ENCODE data around the gene CHML. TPM values are rescaled to one million over a fixed set of nuclear protein-coding genes. Genes with fewer than 3 reads are reported as not detected.

CHML gene
- total and polyA plus RNA-seq, 10 of the 15 experiments (the other 5 are each of a cell fraction or from before 2014, with no cell fraction given): 2.0 to 15.5 (median 6.0) TPM

DNA sequence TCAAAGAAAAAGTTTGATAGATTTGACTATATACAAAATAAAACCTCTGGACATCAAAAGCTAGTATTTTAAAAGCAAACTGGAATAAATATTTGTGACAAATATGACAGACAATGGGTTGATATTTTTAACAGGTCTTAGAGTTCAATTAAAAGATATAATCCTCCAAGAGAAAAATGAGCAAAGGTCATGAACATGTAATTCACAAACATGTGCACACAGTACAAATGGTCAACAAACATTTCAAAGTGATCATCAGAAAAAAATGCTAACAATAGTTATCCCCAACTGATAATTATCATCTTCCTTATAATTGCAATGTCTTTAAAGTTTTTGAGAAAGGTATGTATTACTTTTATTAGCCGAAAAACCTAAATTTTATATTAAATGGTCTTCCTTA lies 43.9 kb upstream of the CHML start:
- ChIA-PET CTCF (interaction anchor here (0.5 to 0.7 kb wide), 2 partner anchors 13 to 83 kb away, joined by 3 read pairs; no protein-coding TSS in a partner anchor), POLR2A (no interaction called here), SMC1A (ENCODE audit: uncharacterized antibody, unreplicated experiment) (no interaction called here), RAD21 (ENCODE audit: unreplicated experiment) (no interaction called here)
- no peaks in the 10 kb centered on the region for H3K27me3 ChIP-seq (replicated peaks in 1 of 2; ENCODE audit: control insufficient read depth in 2 of 2, insufficient read depth in 2 of 2, low read length in 1 of 2)
- DNase-seq (ENCODE audit: low read depth, low spot score) (no peak), FAIRE-seq (no peak), ATAC-seq (no peak)
- no peaks in the 10 kb centered on the region for H4K20me1 ChIP-seq (ENCODE audit: control insufficient read depth, insufficient read depth)
- H3K27ac ChIP-seq (ENCODE audit: control insufficient read depth, insufficient read depth): no peak overlapping the region
- no peak overlapping the region for H3K4me3 ChIP-seq
- no peaks in the 10 kb centered on the region for H3K36me3 ChIP-seq (ENCODE audit: control insufficient read depth in 2 of 2, insufficient read depth in 2 of 2, low read length in 1 of 2)
- intact Hi-C loops (cut with micrococcal nuclease; ENCODE audit: unreplicated experiment): no loop called here
- H3K79me2 ChIP-seq (ENCODE audit: control insufficient read depth, insufficient read depth, low read length): no peaks in the 10 kb centered on the region
- no TSS peak for BruUV-seq (replicated peaks)
- no peak overlapping the region for H3K4me2 ChIP-seq (ENCODE audit: control insufficient read depth, insufficient read depth)
- TF ChIP-seq POLR2A (IDR thresholded peaks at IDR 0.05; ENCODE audit: low read depth, low read length): no peak
- TF ChIP-seq EGR1 (IDR thresholded peaks at IDR 0.05; ENCODE audit: borderline replicate concordance in 1 of 2, low read depth in 2 of 2, low read length in 2 of 2): no peak
- no peak for TF ChIP-seq BACH1 (IDR thresholded peaks at IDR 0.05; ENCODE audit: borderline replicate concordance)
- TF ChIP-seq SMC3 (IDR thresholded peaks at IDR 0.05; ENCODE audit: borderline replicate concordance, low read length): no peak
- H3K9me3 ChIP-seq (replicated peaks; ENCODE audit: control insufficient read depth, insufficient read depth, low read length): no peaks in the 10 kb centered on the region
- in situ Hi-C loops (cut with MboI): no loop called here
- no peak overlapping the region for H3K9ac ChIP-seq (ENCODE audit: control insufficient read depth, insufficient read depth, low read length)
- no peaks in the 10 kb centered on the region for H3K4me1 ChIP-seq (ENCODE audit: control insufficient read depth, insufficient read depth, low read length)
- WGBS (ENCODE audit: insufficient coverage, insufficient replicate concordance, low lambda C conversion rate, missing lambda C conversion rate): 36% methylated on average over 1 of the region's 1 CpG
- no peak overlapping the region for H2AFZ ChIP-seq (ENCODE audit: control insufficient read depth, low read depth, low read length)

DNA sequence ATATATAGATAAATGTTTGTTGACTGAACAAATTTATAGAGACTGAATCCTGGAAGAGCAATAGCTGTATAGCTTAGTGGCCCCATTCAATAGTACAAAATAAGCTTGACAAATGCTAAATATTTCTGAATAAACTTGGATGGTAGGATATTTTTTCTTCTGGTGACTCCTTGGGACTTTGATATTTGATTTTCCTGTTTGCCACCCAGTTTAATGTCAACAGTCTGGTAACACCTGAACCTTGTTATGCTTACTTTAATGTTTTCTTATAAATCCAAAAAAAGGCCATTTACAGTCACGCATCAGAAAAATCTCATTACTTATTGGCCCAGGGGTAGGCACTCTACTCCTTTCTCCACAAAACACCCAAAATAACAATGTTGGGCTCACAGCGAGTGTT lies 42.8 kb upstream of the CHML start:
- ChIA-PET CTCF (no interaction called here), RAD21 (ENCODE audit: unreplicated experiment) (no interaction called here), SMC1A (ENCODE audit: uncharacterized antibody, unreplicated experiment) (no interaction called here), POLR2A (no interaction called here)
- Histone ChIP-seq H3K9ac (ENCODE audit: control insufficient read depth, insufficient read depth, low read length) (no peak overlapping the region), H4K20me1 (ENCODE audit: control insufficient read depth, insufficient read depth) (no peaks in the 10 kb centered on the region), H3K9me3 (replicated peaks; ENCODE audit: control insufficient read depth, insufficient read depth, low read length) (no peaks in the 10 kb centered on the region), H3K79me2 (ENCODE audit: control insufficient read depth, insufficient read depth, low read length) (no peaks in the 10 kb centered on the region), H2AFZ (ENCODE audit: control insufficient read depth, low read depth, low read length) (no peak overlapping the region), H3K4me1 (ENCODE audit: control insufficient read depth, insufficient read depth, low read length) (no peaks in the 10 kb centered on the region), H3K27ac (ENCODE audit: control insufficient read depth, insufficient read depth) (no peak overlapping the region), H3K4me3 (no peak overlapping the region), H3K27me3 (replicated peaks in 1 of 2; ENCODE audit: control insufficient read depth in 2 of 2, insufficient read depth in 2 of 2, low read length in 1 of 2) (no peaks in the 10 kb centered on the region), H3K36me3 (ENCODE audit: control insufficient read depth in 2 of 2, insufficient read depth in 2 of 2, low read length in 1 of 2) (no peaks in the 10 kb centered on the region), H3K4me2 (ENCODE audit: control insufficient read depth, insufficient read depth) (no peak overlapping the region)
- FAIRE-seq: no peak
- ATAC-seq: no peak
- in situ Hi-C loops (cut with MboI) (no loop called here), intact Hi-C loops (cut with micrococcal nuclease; ENCODE audit: unreplicated experiment) (no loop called here)
- no peak for DNase-seq (ENCODE audit: low read depth, low spot score)
- no TSS peak for BruUV-seq (replicated peaks)
- WGBS (ENCODE audit: insufficient coverage, insufficient replicate concordance, low lambda C conversion rate, missing lambda C conversion rate): 48% methylated on average over 2 of the region's 2 CpGs
- TF ChIP-seq PAX8 (IDR thresholded peaks at IDR 0.05) (no peak), SP1 (IDR thresholded peaks at IDR 0.05; ENCODE audit: low read depth, low read length) (no peak), NFIC (IDR thresholded peaks at IDR 0.05; ENCODE audit: low read depth, low read length) (no peak), ETV6 (conservative IDR thresholded peaks at IDR 0.05 in 1 of 2, IDR thresholded peaks at IDR 0.05 in 1 of 2; ENCODE audit: borderline replicate concordance in 1 of 2, low read depth in 1 of 2) (no peak), ZNF217 (IDR thresholded peaks at IDR 0.05) (no peak), EED (IDR thresholded peaks at IDR 0.05; ENCODE audit: low read depth) (no peak), SMC3 (IDR thresholded peaks at IDR 0.05; ENCODE audit: borderline replicate concordance, low read length) (no peak), FOXK2 (IDR thresholded peaks at IDR 0.05) (no peak), HDAC2 (IDR thresholded peaks at IDR 0.05) (no peak), MEF2A (IDR thresholded peaks at IDR 0.05; ENCODE audit: insufficient read depth, low read depth, low read length) (no peak), SUPT20H (IDR thresholded peaks at IDR 0.05; ENCODE audit: borderline replicate concordance, control insufficient read depth, low read depth, low read length) (no peak), NFYA (IDR thresholded peaks at IDR 0.05; ENCODE audit: borderline replicate concordance, low read depth, low read length) (no peak), CHD4 (IDR thresholded peaks at IDR 0.05) (no peak), POLR2AphosphoS2 (IDR thresholded peaks at IDR 0.05; ENCODE audit: low read depth, low read length) (no peak), HCFC1 (IDR thresholded peaks at IDR 0.05; ENCODE audit: low read length) (no peak), RCOR1 (conservative IDR thresholded peaks at IDR 0.05; ENCODE audit: low read depth, low read length) (no peak), ZNF207 (IDR thresholded peaks at IDR 0.05; ENCODE audit: borderline replicate concordance) (no peak), NR2C1 (IDR thresholded peaks at IDR 0.05) (no peak)
- TF ChIP-seq, protein P1, sequence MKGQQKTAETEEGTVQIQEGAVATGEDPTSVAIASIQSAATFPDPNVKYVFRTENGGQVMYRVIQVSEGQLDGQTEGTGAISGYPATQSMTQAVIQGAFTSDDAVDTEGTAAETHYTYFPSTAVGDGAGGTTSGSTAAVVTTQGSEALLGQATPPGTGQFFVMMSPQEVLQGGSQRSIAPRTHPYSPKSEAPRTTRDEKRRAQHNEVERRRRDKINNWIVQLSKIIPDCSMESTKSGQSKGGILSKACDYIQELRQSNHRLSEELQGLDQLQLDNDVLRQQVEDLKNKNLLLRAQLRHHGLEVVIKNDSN (IDR thresholded peaks at IDR 0.05; ENCODE audit: borderline replicate concordance, extremely low read length, insufficient read depth, low read depth, low read length): no peak

All from GM12878 (cell line).